Measurements from ENCODE around the gene MMS19. TPM values are rescaled to one million over a fixed set of nuclear protein-coding genes. Genes with fewer than 3 reads are reported as not detected.

The MMS19 gene
- total RNA-seq, 1 experiment from 2014 or later: 42.4 TPM

DNA sequence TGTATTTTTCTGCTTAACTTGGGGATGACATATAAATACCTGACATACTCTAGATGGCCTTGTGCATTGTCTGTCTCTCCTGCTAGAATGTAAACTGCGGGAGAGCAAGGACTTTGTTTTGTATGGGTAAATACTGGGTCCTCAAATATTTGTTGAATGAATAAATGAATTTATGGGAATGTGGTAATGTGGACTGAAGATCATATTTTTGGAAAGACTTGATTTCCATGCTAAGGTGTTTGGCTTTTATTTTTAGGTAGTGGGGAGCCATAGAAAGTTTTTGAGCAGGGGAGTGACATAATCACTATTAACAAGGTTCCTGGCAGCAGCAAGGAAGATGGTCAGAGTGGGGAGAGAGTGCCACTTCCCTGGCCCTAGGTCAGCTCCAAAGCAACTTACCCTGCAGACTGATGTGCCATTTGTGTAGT is 27.5 kb upstream of the MMS19 start:
- POLR2A ChIA-PET (ENCODE audit: unreplicated experiment): no interaction called here
- no peaks in the 10 kb centered on the region for H3K27me3 ChIP-seq (ENCODE audit: insufficient read depth, low read depth)
- no peak overlapping the region for H3K4me3 ChIP-seq
- no peak overlapping the region for H3K4me2 ChIP-seq
- intact Hi-C loops (cut with micrococcal nuclease; ENCODE audit: unreplicated experiment): no loop called here
- CTCF ChIA-PET: no interaction called here
- no peaks in the 10 kb centered on the region for H3K79me2 ChIP-seq (ENCODE audit: low read depth)
- H3K36me3 ChIP-seq (ENCODE audit: low read depth): no peaks in the 10 kb centered on the region
- no peak overlapping the region for H3K27ac ChIP-seq
- no peaks in the 10 kb centered on the region for H4K20me1 ChIP-seq (ENCODE audit: insufficient read depth)
- no peaks in the 10 kb centered on the region for H3F3A ChIP-seq (ENCODE audit: insufficient read depth, low read depth)
- no peak overlapping the region for H2AFZ ChIP-seq
- no peaks in the 10 kb centered on the region for H3K9me2 ChIP-seq (ENCODE audit: insufficient read depth)
- BruUV-seq (replicated peaks): no TSS peak
- no peaks in the 10 kb centered on the region for H3K9me3 ChIP-seq (ENCODE audit: insufficient read depth, low read depth)
- no peak for TF ChIP-seq EZH2 (IDR thresholded peaks at IDR 0.05; ENCODE audit: low read depth)
- TF ChIP-seq, protein P1, sequence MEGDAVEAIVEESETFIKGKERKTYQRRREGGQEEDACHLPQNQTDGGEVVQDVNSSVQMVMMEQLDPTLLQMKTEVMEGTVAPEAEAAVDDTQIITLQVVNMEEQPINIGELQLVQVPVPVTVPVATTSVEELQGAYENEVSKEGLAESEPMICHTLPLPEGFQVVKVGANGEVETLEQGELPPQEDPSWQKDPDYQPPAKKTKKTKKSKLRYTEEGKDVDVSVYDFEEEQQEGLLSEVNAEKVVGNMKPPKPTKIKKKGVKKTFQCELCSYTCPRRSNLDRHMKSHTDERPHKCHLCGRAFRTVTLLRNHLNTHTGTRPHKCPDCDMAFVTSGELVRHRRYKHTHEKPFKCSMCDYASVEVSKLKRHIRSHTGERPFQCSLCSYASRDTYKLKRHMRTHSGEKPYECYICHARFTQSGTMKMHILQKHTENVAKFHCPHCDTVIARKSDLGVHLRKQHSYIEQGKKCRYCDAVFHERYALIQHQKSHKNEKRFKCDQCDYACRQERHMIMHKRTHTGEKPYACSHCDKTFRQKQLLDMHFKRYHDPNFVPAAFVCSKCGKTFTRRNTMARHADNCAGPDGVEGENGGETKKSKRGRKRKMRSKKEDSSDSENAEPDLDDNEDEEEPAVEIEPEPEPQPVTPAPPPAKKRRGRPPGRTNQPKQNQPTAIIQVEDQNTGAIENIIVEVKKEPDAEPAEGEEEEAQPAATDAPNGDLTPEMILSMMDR (conservative IDR thresholded peaks at IDR 0.05): no peak
- H3K4me1 ChIP-seq (replicated peaks; ENCODE audit: insufficient read depth): peaks cover 8% of the 10 kb centered on the region
- DNase-seq: no peak

DNA sequence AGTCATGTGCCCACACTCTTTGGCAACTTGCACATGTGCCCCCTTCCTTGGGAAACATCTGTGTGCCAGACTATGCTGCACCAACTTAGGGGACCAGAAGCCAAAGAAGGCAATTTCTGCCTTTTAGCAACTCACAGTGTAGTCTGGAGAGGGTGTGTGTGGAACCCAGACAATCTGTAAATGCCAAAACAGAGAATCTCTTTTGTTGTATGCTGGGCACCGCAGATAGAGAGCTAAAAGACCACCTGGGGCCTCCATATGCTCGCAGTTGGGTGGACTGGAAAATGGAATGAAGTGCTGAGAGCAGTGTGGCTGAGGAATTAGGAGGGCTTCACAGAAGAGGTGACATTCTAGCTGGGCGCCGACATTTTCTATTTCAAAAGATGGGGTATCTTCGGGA is 26.9 kb upstream of the MMS19 start:
- Histone ChIP-seq H3K4me2 (no peak overlapping the region), H3K36me3 (ENCODE audit: low read depth) (no peaks in the 10 kb centered on the region), H3K27me3 (ENCODE audit: insufficient read depth, low read depth) (no peaks in the 10 kb centered on the region), H2AFZ (no peak overlapping the region), H3K4me3 (no peak overlapping the region), H3K27ac (no peak overlapping the region), H3K9me2 (ENCODE audit: insufficient read depth) (no peaks in the 10 kb centered on the region), H3F3A (ENCODE audit: insufficient read depth, low read depth) (no peaks in the 10 kb centered on the region), H3K9me3 (ENCODE audit: insufficient read depth, low read depth) (no peaks in the 10 kb centered on the region), H3K4me1 (replicated peaks; ENCODE audit: insufficient read depth) (peaks cover 14% of the 10 kb centered on the region), H3K79me2 (ENCODE audit: low read depth) (0 out of 2 replicates have a peak, but pooled peaks cover 3% of the 10 kb centered on the region), H4K20me1 (ENCODE audit: insufficient read depth) (no peaks in the 10 kb centered on the region)
- POLR2A ChIA-PET (ENCODE audit: unreplicated experiment): no interaction called here
- CTCF ChIA-PET: no interaction called here
- no peak for DNase-seq
- no peak for TF ChIP-seq EZH2 (IDR thresholded peaks at IDR 0.05; ENCODE audit: low read depth)
- no TSS peak for BruUV-seq (replicated peaks)
- intact Hi-C loops (cut with micrococcal nuclease; ENCODE audit: unreplicated experiment): no loop called here

DNA sequence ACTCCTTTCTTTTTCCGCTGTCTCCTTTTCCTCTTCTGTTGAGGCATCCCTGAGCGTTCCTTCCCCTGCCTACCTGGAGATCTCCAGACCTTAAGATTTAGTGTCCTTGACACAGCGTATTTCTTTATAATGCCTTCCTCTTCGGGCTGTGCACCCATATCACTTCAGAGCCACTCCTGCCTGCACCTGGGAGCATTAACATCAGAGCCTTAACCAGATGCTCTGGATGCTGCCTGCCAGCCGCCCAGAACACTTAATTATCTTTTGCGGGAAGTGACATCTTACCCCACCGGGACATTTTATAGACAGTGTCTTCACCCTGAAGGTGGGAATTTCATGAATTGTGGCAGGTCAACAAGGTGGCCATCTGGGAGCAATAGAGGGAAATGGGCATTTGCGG is 24.7 kb upstream of the MMS19 start:
- Histone ChIP-seq H3K9me2 (ENCODE audit: insufficient read depth) (no peaks in the 10 kb centered on the region), H3K36me3 (ENCODE audit: low read depth) (no peaks in the 10 kb centered on the region), H3K9me3 (ENCODE audit: insufficient read depth, low read depth) (no peaks in the 10 kb centered on the region), H2AFZ (no peak overlapping the region), H3K4me3 (no peak overlapping the region), H3K4me1 (replicated peaks; ENCODE audit: insufficient read depth) (peaks cover 30% of the 10 kb centered on the region), H3K27ac (no peak overlapping the region), H3K4me2 (no peak overlapping the region), H3F3A (ENCODE audit: insufficient read depth, low read depth) (peaks cover 4% of the 10 kb centered on the region), H4K20me1 (ENCODE audit: insufficient read depth) (no peaks in the 10 kb centered on the region), H3K27me3 (ENCODE audit: insufficient read depth, low read depth) (no peaks in the 10 kb centered on the region), H3K79me2 (ENCODE audit: low read depth) (0 out of 2 replicates have a peak, but pooled peaks cover 4% of the 10 kb centered on the region)
- no TSS peak for BruUV-seq (replicated peaks)
- ChIA-PET POLR2A (ENCODE audit: unreplicated experiment) (no interaction called here), CTCF (no interaction called here)
- DNase-seq: no peak
- TF ChIP-seq, protein P1 (conservative IDR thresholded peaks at IDR 0.05): no peak
- intact Hi-C loops (cut with micrococcal nuclease; ENCODE audit: unreplicated experiment): no loop called here

DNA sequence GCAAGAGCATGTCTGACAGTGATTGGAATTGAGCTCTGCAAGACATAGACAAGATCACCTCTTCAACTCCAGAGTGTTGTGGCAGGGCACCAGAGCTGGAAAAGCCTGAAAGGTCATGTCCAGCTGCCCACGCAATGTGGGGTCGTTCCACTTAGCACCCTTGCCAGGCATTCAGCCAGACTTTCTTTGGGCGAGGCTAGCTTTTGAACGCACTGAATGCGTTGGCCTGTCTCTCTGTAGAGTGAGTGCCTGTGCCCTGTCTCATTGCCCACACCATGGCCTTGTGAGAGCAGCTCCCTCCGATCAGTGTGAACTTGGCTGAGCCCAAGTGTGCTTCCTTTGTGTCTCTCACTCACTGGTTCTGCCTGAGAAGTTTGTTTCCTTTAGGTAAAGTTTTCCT is 23.8 kb upstream of the MMS19 start:
- no peaks in the 10 kb centered on the region for H3K9me2 ChIP-seq (ENCODE audit: insufficient read depth)
- no peaks in the 10 kb centered on the region for H3K36me3 ChIP-seq (ENCODE audit: low read depth)
- no peak for DNase-seq
- no peak overlapping the region for H3K27ac ChIP-seq
- no peak overlapping the region for H3K4me3 ChIP-seq
- peaks cover 8% of the 10 kb centered on the region for H3F3A ChIP-seq (ENCODE audit: insufficient read depth, low read depth)
- BruUV-seq (replicated peaks): no TSS peak
- ChIA-PET CTCF (no interaction called here), POLR2A (ENCODE audit: unreplicated experiment) (interaction anchor here (0.6 kb wide), 3 partner anchors 20 to 103 kb away, joined by 3 to 5 read pairs (median 5); no protein-coding TSS in a partner anchor)
- H3K4me2 ChIP-seq: no peak overlapping the region
- intact Hi-C loops (cut with micrococcal nuclease; ENCODE audit: unreplicated experiment): no loop called here
- H3K9me3 ChIP-seq (ENCODE audit: insufficient read depth, low read depth): no peaks in the 10 kb centered on the region
- no peaks in the 10 kb centered on the region for H3K27me3 ChIP-seq (ENCODE audit: insufficient read depth, low read depth)
- H3K4me1 ChIP-seq (replicated peaks; ENCODE audit: insufficient read depth): peaks cover 34% of the 10 kb centered on the region
- H3K79me2 ChIP-seq (ENCODE audit: low read depth): 0 out of 2 replicates have a peak, but pooled peaks cover 4% of the 10 kb centered on the region
- TF ChIP-seq, protein P1 (conservative IDR thresholded peaks at IDR 0.05): no peak
- TF ChIP-seq EZH2 (IDR thresholded peaks at IDR 0.05; ENCODE audit: low read depth): no peak
- H2AFZ ChIP-seq: no peak overlapping the region
- no peaks in the 10 kb centered on the region for H4K20me1 ChIP-seq (ENCODE audit: insufficient read depth)

Data from PC-9 (cell line).